PC-3 (cell line): ENCODE measurements around the gene RGL3.

Experiments used
- CTCF ChIP-seq: fragments of 300-600 bp; sonication (generic); conservative IDR thresholded peaks from 2 replicates; pipeline ENCODE4 v1.5.1; 2017; ENCODE audit warnings: antibody characterized with exemption, low read depth, mild to moderate bottlenecking, low read length
- EZH2 ChIP-seq: fragments of 300-600 bp; sonication (generic); IDR thresholded peaks from one replicate; pipeline ENCODE4 v1.6.1; 2017; ENCODE audit warnings: antibody characterized with exemption, mild to moderate bottlenecking, low read length; ENCODE audit not compliant: unreplicated experiment

- TF ChIP-seq CTCF, result no peak
- TF ChIP-seq EZH2, result no peak
Measured at GRCh38 chr19:11463391-11463790, 44.3 kb upstream of the RGL3 start.
